ENCODE measurements around the gene CDK4. TPM values are rescaled to one million over a fixed set of nuclear protein-coding genes. Genes with fewer than 3 reads are reported as not detected.

CDK4 gene
- total and polyA plus RNA-seq, 4 donors: 28.1 to 69.1 (median 38.2) TPM

DNA sequence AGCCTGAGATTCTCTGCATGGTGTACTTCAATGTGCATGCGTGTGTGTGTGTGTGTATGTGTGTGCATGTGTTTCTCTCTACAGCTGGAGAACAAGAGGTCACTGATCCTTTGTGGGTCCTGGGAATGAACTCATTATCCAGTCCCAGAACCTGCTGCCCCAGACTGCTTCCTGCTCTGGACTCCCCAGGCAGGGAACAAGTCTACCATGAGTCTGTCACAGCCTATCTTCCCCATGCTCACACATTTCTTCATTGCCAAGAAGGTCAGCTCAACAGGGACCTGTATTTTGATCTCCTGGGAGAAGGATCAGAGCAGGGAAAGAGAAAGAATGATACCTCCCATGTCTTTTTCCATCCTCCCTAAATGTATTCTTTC, 10.7 kb downstream of the CDK4 start:
- no peak overlapping the region for H3K9ac ChIP-seq (ENCODE audit: low read depth in 1 of 2, low read length in 2 of 2)
- H3K4me1 ChIP-seq (ENCODE audit: control insufficient read depth in 4 of 4, insufficient read depth in 4 of 4, low read length in 3 of 4): peaks cover 3 to 30% (median 20%) of the 10 kb centered on the region in 4 donors
- DNase-seq (ENCODE audit: low spot score): no peak
- 71% methylated on average over 1 of the region's 1 CpG for WGBS
- peak overlapping the region in 1 of 2 donors; percentile 7 for H3K27ac ChIP-seq (ENCODE audit: low read depth in 1 of 2, low read length in 2 of 2)
- H3K36me3 ChIP-seq (ENCODE audit: control insufficient read depth in 4 of 4, insufficient read depth in 3 of 4, low read depth in 1 of 4, low read length in 3 of 4): peaks cover 0 to under 1% (median 0%) of the 10 kb centered on the region in 4 donors
- H3K9me3 ChIP-seq (ENCODE audit: control insufficient read depth in 4 of 4, low read length in 3 of 4): no peaks in the 10 kb centered on the region
- TF ChIP-seq RAD21 (IDR thresholded peaks at IDR 0.05) (no peak), NR2F2 (IDR thresholded peaks at IDR 0.05) (peak; percentile 54), RXRA (IDR thresholded peaks at IDR 0.05) (peak; percentile 20 to 48)
- H3K27me3 ChIP-seq (ENCODE audit: control insufficient read depth in 4 of 4, insufficient read depth in 4 of 4, low read length in 3 of 4): peaks cover 0 to 9% (median 4%) of the 10 kb centered on the region in 4 donors
- no peak overlapping the region for H3K4me3 ChIP-seq (ENCODE audit: low read depth in 1 of 3, low read length in 3 of 3)

DNA sequence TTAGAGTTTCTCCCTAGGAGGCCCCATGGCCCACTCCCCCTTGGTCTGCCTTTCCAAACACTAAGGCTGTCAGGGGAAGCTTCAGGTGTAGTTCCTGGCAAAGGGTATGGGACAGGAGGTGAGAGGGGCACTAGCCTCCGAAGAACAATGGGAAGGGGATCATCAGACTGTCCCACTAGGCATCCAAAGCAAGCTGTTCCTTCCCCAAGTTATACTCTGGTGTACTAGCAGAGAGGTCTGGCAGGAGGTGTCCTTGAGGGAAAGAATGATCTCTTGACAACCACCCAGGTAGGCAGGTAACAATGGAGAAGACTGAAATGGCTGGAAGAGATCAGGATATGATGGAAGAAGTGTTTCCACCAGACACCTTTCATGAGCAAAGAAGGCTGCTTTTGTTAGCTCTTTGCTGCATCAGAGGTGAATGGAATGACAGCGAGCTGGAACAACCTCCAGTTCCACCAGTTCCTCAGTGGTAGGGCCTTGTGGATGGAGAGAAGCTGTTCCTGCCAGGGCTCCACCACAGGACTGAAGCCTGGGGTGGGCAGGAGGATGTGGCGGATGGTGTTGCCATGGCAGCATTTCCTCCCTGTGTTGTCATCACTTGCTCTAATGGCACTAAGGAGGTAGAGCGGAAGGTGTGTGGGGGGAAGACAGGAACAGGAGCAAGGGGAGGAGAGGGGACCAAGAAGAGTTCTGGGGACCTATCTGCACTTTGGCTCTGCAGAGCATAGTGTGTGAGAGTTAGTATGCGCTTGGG, 11.3 kb downstream of the CDK4 start:
- Histone ChIP-seq H3K27me3 (ENCODE audit: control insufficient read depth in 4 of 4, insufficient read depth in 4 of 4, low read length in 3 of 4) (peaks cover 0 to 10% (median 4%) of the 10 kb centered on the region in 4 donors), H3K36me3 (ENCODE audit: control insufficient read depth in 4 of 4, insufficient read depth in 3 of 4, low read depth in 1 of 4, low read length in 3 of 4) (no peaks in the 10 kb centered on the region), H3K4me1 (ENCODE audit: control insufficient read depth in 4 of 4, insufficient read depth in 4 of 4, low read length in 3 of 4) (peaks cover 3 to 32% (median 20%) of the 10 kb centered on the region in 4 donors), H3K9me3 (ENCODE audit: control insufficient read depth in 4 of 4, low read length in 3 of 4) (no peaks in the 10 kb centered on the region), H3K4me3 (ENCODE audit: low read depth in 1 of 3, low read length in 3 of 3) (no peak overlapping the region), H3K27ac (ENCODE audit: low read depth in 1 of 2, low read length in 2 of 2) (no peak overlapping the region), H3K9ac (ENCODE audit: low read depth in 1 of 2, low read length in 2 of 2) (no peak overlapping the region)
- DNase-seq (ENCODE audit: low spot score): no peak
- 72% methylated on average over 5 of the region's 5 CpGs for WGBS
- TF ChIP-seq RXRA (IDR thresholded peaks at IDR 0.05) (no peak), TAF1 (conservative IDR thresholded peaks at IDR 0.05) (no peak), HNF4G (IDR thresholded peaks at IDR 0.05) (no peak), NR2F2 (IDR thresholded peaks at IDR 0.05) (no peak), FOXA2 (IDR thresholded peaks at IDR 0.05) (no peak), GABPA (IDR thresholded peaks at IDR 0.05 in 1 of 2, conservative IDR thresholded peaks at IDR 0.05 in 1 of 2) (no peak), RAD21 (IDR thresholded peaks at IDR 0.05) (no peak), JUND (IDR thresholded peaks at IDR 0.05) (no peak), YY1 (IDR thresholded peaks at IDR 0.05) (no peak), SP1 (IDR thresholded peaks at IDR 0.05) (no peak), FOXA1 (IDR thresholded peaks at IDR 0.05) (no peak), EGR1 (IDR thresholded peaks at IDR 0.05; ENCODE audit: low read depth in 2 of 2) (no peak), HNF4A (conservative IDR thresholded peaks at IDR 0.05) (no peak)
- TF ChIP-seq, protein P1, sequence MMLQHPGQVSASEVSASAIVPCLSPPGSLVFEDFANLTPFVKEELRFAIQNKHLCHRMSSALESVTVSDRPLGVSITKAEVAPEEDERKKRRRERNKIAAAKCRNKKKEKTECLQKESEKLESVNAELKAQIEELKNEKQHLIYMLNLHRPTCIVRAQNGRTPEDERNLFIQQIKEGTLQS (IDR thresholded peaks at IDR 0.05): no peak
- TF ChIP-seq, protein P2, sequence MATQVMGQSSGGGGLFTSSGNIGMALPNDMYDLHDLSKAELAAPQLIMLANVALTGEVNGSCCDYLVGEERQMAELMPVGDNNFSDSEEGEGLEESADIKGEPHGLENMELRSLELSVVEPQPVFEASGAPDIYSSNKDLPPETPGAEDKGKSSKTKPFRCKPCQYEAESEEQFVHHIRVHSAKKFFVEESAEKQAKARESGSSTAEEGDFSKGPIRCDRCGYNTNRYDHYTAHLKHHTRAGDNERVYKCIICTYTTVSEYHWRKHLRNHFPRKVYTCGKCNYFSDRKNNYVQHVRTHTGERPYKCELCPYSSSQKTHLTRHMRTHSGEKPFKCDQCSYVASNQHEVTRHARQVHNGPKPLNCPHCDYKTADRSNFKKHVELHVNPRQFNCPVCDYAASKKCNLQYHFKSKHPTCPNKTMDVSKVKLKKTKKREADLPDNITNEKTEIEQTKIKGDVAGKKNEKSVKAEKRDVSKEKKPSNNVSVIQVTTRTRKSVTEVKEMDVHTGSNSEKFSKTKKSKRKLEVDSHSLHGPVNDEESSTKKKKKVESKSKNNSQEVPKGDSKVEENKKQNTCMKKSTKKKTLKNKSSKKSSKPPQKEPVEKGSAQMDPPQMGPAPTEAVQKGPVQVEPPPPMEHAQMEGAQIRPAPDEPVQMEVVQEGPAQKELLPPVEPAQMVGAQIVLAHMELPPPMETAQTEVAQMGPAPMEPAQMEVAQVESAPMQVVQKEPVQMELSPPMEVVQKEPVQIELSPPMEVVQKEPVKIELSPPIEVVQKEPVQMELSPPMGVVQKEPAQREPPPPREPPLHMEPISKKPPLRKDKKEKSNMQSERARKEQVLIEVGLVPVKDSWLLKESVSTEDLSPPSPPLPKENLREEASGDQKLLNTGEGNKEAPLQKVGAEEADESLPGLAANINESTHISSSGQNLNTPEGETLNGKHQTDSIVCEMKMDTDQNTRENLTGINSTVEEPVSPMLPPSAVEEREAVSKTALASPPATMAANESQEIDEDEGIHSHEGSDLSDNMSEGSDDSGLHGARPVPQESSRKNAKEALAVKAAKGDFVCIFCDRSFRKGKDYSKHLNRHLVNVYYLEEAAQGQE (IDR thresholded peaks at IDR 0.05): no peak
- TF ChIP-seq, protein P3, sequence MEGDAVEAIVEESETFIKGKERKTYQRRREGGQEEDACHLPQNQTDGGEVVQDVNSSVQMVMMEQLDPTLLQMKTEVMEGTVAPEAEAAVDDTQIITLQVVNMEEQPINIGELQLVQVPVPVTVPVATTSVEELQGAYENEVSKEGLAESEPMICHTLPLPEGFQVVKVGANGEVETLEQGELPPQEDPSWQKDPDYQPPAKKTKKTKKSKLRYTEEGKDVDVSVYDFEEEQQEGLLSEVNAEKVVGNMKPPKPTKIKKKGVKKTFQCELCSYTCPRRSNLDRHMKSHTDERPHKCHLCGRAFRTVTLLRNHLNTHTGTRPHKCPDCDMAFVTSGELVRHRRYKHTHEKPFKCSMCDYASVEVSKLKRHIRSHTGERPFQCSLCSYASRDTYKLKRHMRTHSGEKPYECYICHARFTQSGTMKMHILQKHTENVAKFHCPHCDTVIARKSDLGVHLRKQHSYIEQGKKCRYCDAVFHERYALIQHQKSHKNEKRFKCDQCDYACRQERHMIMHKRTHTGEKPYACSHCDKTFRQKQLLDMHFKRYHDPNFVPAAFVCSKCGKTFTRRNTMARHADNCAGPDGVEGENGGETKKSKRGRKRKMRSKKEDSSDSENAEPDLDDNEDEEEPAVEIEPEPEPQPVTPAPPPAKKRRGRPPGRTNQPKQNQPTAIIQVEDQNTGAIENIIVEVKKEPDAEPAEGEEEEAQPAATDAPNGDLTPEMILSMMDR (IDR thresholded peaks at IDR 0.05; ENCODE audit: low read depth, low read length, missing input control): no peak
- TF ChIP-seq, protein P4, sequence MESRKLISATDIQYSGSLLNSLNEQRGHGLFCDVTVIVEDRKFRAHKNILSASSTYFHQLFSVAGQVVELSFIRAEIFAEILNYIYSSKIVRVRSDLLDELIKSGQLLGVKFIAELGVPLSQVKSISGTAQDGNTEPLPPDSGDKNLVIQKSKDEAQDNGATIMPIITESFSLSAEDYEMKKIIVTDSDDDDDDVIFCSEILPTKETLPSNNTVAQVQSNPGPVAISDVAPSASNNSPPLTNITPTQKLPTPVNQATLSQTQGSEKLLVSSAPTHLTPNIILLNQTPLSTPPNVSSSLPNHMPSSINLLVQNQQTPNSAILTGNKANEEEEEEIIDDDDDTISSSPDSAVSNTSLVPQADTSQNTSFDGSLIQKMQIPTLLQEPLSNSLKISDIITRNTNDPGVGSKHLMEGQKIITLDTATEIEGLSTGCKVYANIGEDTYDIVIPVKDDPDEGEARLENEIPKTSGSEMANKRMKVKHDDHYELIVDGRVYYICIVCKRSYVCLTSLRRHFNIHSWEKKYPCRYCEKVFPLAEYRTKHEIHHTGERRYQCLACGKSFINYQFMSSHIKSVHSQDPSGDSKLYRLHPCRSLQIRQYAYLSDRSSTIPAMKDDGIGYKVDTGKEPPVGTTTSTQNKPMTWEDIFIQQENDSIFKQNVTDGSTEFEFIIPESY (IDR thresholded peaks at IDR 0.05): no peak
- TF ChIP-seq, protein P5, sequence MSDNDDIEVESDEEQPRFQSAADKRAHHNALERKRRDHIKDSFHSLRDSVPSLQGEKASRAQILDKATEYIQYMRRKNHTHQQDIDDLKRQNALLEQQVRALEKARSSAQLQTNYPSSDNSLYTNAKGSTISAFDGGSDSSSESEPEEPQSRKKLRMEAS (IDR thresholded peaks at IDR 0.05): no peak
